HUES6 (cell line): ENCODE data around the gene HDC.

ENCODE experiments used
- H3K27ac ChIP-seq: 2 replicates; pipeline ENCODE4 v1.7.0; 2013; ENCODE audit warnings: low read depth, mild to moderate bottlenecking, low read length, inconsistent platforms
- H3K27me3 ChIP-seq: 2 replicates; pipeline ENCODE4 v1.6.1; 2013; ENCODE audit warnings: low read length; ENCODE audit not compliant: control insufficient read depth, insufficient read depth
- H3K36me3 ChIP-seq: 2 replicates; pipeline ENCODE4 v1.6.1; 2013; ENCODE audit warnings: low read length; ENCODE audit not compliant: control insufficient read depth, insufficient read depth
- H3K4me1 ChIP-seq: 2 replicates; pipeline ENCODE4 v1.6.1; 2013; ENCODE audit warnings: low read length; ENCODE audit not compliant: control insufficient read depth, insufficient read depth
- H3K4me3 ChIP-seq: 2 replicates; pipeline ENCODE4 v1.5.1; 2013; ENCODE audit warnings: low read depth, low read length
- H3K9ac ChIP-seq: one replicate; pipeline ENCODE4 v1.6.1; 2013; ENCODE audit warnings: mild to moderate bottlenecking, low read length
- H3K9me3 ChIP-seq: 2 replicates; pipeline ENCODE4 v1.6.1; 2013; ENCODE audit warnings: low read depth, low read length; ENCODE audit not compliant: control insufficient read depth, insufficient read depth

Gene HDC

GRCh38 chr15:50265620-50266019 lies at the start of gene HDC:
Gene HDC, minus strand, starts transcription at chr15:50265726. Its CDS starts 103 bp downstream, at chr15:50265623.
- Histone ChIP-seq H3K27ac (no peak within 1 kb of the TSS), H3K4me3 (no peak within 1 kb of the TSS), H3K4me1 (0 out of 2 replicates have a peak, but pooled peaks cover 2% of the 10 kb centered on the region), H3K9ac (no peak within 1 kb of the TSS), H3K27me3 (no peaks in the 10 kb centered on the region), H3K36me3 (no peaks in the 10 kb centered on the region), H3K9me3 (no peaks in the 10 kb centered on the region)

- H3K27ac ChIP-seq = no peak overlapping the region
- H3K9me3 ChIP-seq = peaks cover 6% of the 10 kb centered on the region; the same call in 1 of the 2 replicates
- H3K4me1 ChIP-seq = no peaks in the 10 kb centered on the region
- no peak overlapping the region for H3K4me3 ChIP-seq
- H3K36me3 ChIP-seq = peaks cover 9% of the 10 kb centered on the region
- no peak overlapping the region for H3K9ac ChIP-seq
- H3K27me3 ChIP-seq = no peaks in the 10 kb centered on the region
Observed at GRCh38 chr15:50312636-50313035, 47.1 kb upstream of the HDC start.

GRCh38 chr15:50307799-50308198 lies 42.3 kb upstream of the HDC start:
- Histone ChIP-seq H3K27me3 (no peaks in the 10 kb centered on the region), H3K9me3 (peaks cover 6% of the 10 kb centered on the region; the same call in 1 of the 2 replicates), H3K36me3 (peaks cover 23% of the 10 kb centered on the region), H3K4me1 (no peaks in the 10 kb centered on the region), H3K9ac (no peak overlapping the region), H3K27ac (no peak overlapping the region), H3K4me3 (no peak overlapping the region)

GRCh38 chr15:50304836-50305235 lies 39.3 kb upstream of the HDC start:
- H3K9ac ChIP-seq = no peak overlapping the region
- no peaks in the 10 kb centered on the region for H3K27me3 ChIP-seq
- H3K4me3 ChIP-seq = no peak overlapping the region
- no peak overlapping the region for H3K27ac ChIP-seq
- H3K4me1 ChIP-seq = no peaks in the 10 kb centered on the region
- H3K36me3 ChIP-seq = peaks cover 47% of the 10 kb centered on the region
- peaks cover 6% of the 10 kb centered on the region; the same call in 1 of the 2 replicates for H3K9me3 ChIP-seq

GRCh38 chr15:50302581-50302980 lies 37.1 kb upstream of the HDC start:
- Histone ChIP-seq H3K27ac (no peak overlapping the region), H3K27me3 (no peaks in the 10 kb centered on the region), H3K4me1 (no peaks in the 10 kb centered on the region), H3K9ac (no peak overlapping the region), H3K4me3 (no peak overlapping the region), H3K36me3 (peaks cover 55% of the 10 kb centered on the region), H3K9me3 (no peaks in the 10 kb centered on the region)

- Histone ChIP-seq H3K36me3 (peaks cover 58% of the 10 kb centered on the region), H3K4me3 (no peak overlapping the region), H3K27me3 (no peaks in the 10 kb centered on the region), H3K9ac (no peak overlapping the region), H3K4me1 (no peaks in the 10 kb centered on the region), H3K27ac (no peak overlapping the region), H3K9me3 (no peaks in the 10 kb centered on the region)
Observed at GRCh38 chr15:50298340-50298739, 32.8 kb upstream of the HDC start.

- no peaks in the 10 kb centered on the region for H3K27me3 ChIP-seq
- no peak overlapping the region for H3K4me3 ChIP-seq
- no peaks in the 10 kb centered on the region for H3K9me3 ChIP-seq
- no peaks in the 10 kb centered on the region for H3K4me1 ChIP-seq
- H3K36me3 ChIP-seq = peaks cover 48% of the 10 kb centered on the region
- H3K27ac ChIP-seq = no peak overlapping the region
- H3K9ac ChIP-seq = no peak overlapping the region
Observed at GRCh38 chr15:50295966-50296365, 30.4 kb upstream of the HDC start.

- Histone ChIP-seq H3K4me3 (no peak overlapping the region), H3K27me3 (no peaks in the 10 kb centered on the region), H3K4me1 (no peaks in the 10 kb centered on the region), H3K9me3 (no peaks in the 10 kb centered on the region), H3K36me3 (peaks cover 42% of the 10 kb centered on the region), H3K9ac (no peak overlapping the region), H3K27ac (no peak overlapping the region)
Observed at GRCh38 chr15:50289749-50290148, 24.2 kb upstream of the HDC start.

GRCh38 chr15:50287324-50288116 lies 22.0 kb upstream of the HDC start:
- Histone ChIP-seq H3K9ac (no peak overlapping the region), H3K27me3 (no peaks in the 10 kb centered on the region), H3K27ac (no peak overlapping the region), H3K4me1 (no peaks in the 10 kb centered on the region), H3K36me3 (peaks cover 38% of the 10 kb centered on the region), H3K4me3 (no peak overlapping the region), H3K9me3 (no peaks in the 10 kb centered on the region)

- H3K36me3 ChIP-seq = peaks cover 14% of the 10 kb centered on the region
- no peak overlapping the region for H3K4me3 ChIP-seq
- H3K9me3 ChIP-seq = no peaks in the 10 kb centered on the region
- H3K27ac ChIP-seq = no peak overlapping the region
- H3K4me1 ChIP-seq = no peaks in the 10 kb centered on the region
- no peak overlapping the region for H3K9ac ChIP-seq
- H3K27me3 ChIP-seq = no peaks in the 10 kb centered on the region
Observed at GRCh38 chr15:50281427-50281826, 15.9 kb upstream of the HDC start.

- no peaks in the 10 kb centered on the region for H3K9me3 ChIP-seq
- no peak overlapping the region for H3K9ac ChIP-seq
- H3K36me3 ChIP-seq = peaks cover 6% of the 10 kb centered on the region
- no peaks in the 10 kb centered on the region for H3K27me3 ChIP-seq
- H3K4me3 ChIP-seq = no peak overlapping the region
- H3K4me1 ChIP-seq = no peaks in the 10 kb centered on the region
- no peak overlapping the region for H3K27ac ChIP-seq
Observed at GRCh38 chr15:50280271-50280670, 14.7 kb upstream of the HDC start.
